Endothelial cell of umbilical vein (primary cell): Measurements from ENCODE around the gene TMEM214. TPM values are rescaled to one million over a fixed set of nuclear protein-coding genes. Genes with fewer than 3 reads are reported as not detected.

Source experiments
- BruUV-seq: library from RNA; stranded (reverse); fragments of 400-500 nt; replicated peaks from 2 replicates; lab custom pipeline; 2021; lab: Mats Ljungman, UMichigan
- CTCF ChIA-PET: fragments of 300-600, 350-600 bp; sonication (Branson Sonifier 250); formaldehyde crosslinking; loops from one replicate; lab custom pipeline; 2021; ENCODE audit warnings: antibody characterized with exemption, inconsistent platforms; lab: Charles Lee
- POLR2A ChIA-PET: fragments of 300-600, 350-600 bp; sonication (Branson Sonifier 250); formaldehyde crosslinking; loops from one replicate; lab custom pipeline; 2021; ENCODE audit warnings: antibody characterized with exemption, inconsistent platforms; lab: Charles Lee
- DNase-seq: peaks from one replicate; pipeline ENCODE4 v3.0.0-alpha.2; 2011; ENCODE audit warnings: low read depth, low spot score
- FAIRE-seq: peaks from 2 replicates; lab custom pipeline; 2011; peaks lifted over from hg19 to GRCh38; lab: Jason Lieb, UNC
- H2AFZ ChIP-seq: 2 replicates; pipeline ENCODE4 v1.6.0; 2012; ENCODE audit warnings: low read depth, low read length, control low read depth, inconsistent platforms
- H3K27ac ChIP-seq: 2 replicates; pipeline ENCODE4 v1.5.1; 2011; ENCODE audit warnings: low read depth, mild to moderate bottlenecking, control low read depth, low read length, moderate library complexity; ENCODE audit not compliant: insufficient read depth
- H3K27me3 ChIP-seq, 2 experiments: 2 replicates each; pipeline versions ENCODE4 v1.6.0 to v1.6.1; 2011; ENCODE audit warnings: low read length in 2 of 2, mixed read lengths in 1 of 2; ENCODE audit not compliant: control insufficient read depth in 2 of 2, insufficient read depth in 2 of 2
- H3K36me3 ChIP-seq, 2 experiments: 2 replicates in 1 of 2; 3 replicates in 1 of 2; pipeline ENCODE4 v1.5.1; 2011; ENCODE audit warnings: low read length in 2 of 2, mild to moderate bottlenecking in 1 of 2, moderate library complexity in 1 of 2; ENCODE audit not compliant: control insufficient read depth in 2 of 2, insufficient read depth in 2 of 2; ENCODE audit errors: extremely low read depth in 1 of 2
- H3K4me1 ChIP-seq: 3 replicates; pipeline ENCODE4 v1.5.1; 2011; ENCODE audit warnings: mild to moderate bottlenecking, low read length; ENCODE audit not compliant: control insufficient read depth, insufficient read depth; ENCODE audit errors: extremely low read depth
- H3K4me2 ChIP-seq: 2 replicates; pipeline ENCODE4 v1.6.1; 2011; ENCODE audit warnings: low read length, control low read depth, mixed read lengths; ENCODE audit not compliant: insufficient read depth
- H3K4me3 ChIP-seq, 3 experiments: fragments of 200-600 bp in 1 of 3; sonication (generic), shearing (Covaris generic) in 1 of 3; replicated peaks in 1 of 3; 2 replicates each; pipeline ENCODE4 v1.5.1; 2011 to 2016; ENCODE audit warnings: control low read depth in 3 of 3, low read length in 3 of 3, mild to moderate bottlenecking in 2 of 3, inconsistent platforms in 1 of 3, low read depth in 1 of 3, moderate library complexity in 1 of 3; ENCODE audit not compliant: insufficient read depth in 1 of 3
- H3K79me2 ChIP-seq: 2 replicates; pipeline ENCODE4 v1.6.0; 2012; ENCODE audit warnings: low read length, inconsistent platforms; ENCODE audit not compliant: control insufficient read depth, insufficient read depth
- H3K9ac ChIP-seq: replicated peaks from 2 replicates; pipeline ENCODE3; 2011; ENCODE audit warnings: low read length, control low read depth; ENCODE audit not compliant: insufficient read depth; ENCODE audit errors: extremely low read depth
- H3K9me1 ChIP-seq: replicated peaks from 3 replicates; pipeline ENCODE4 v1.6.0; 2011; ENCODE audit warnings: mild to moderate bottlenecking, low read length; ENCODE audit not compliant: control insufficient read depth, insufficient read depth; ENCODE audit errors: extremely low read depth
- H3K9me3 ChIP-seq: replicated peaks from 2 replicates; pipeline ENCODE4 v1.5.1; 2012; ENCODE audit warnings: low read length, inconsistent platforms; ENCODE audit not compliant: control insufficient read depth, insufficient read depth
- H4K20me1 ChIP-seq: replicated peaks from 2 replicates; pipeline ENCODE3; 2011; ENCODE audit warnings: mild to moderate bottlenecking, low read length; ENCODE audit not compliant: control insufficient read depth, insufficient read depth; ENCODE audit errors: extremely low read depth
- EZH2 ChIP-seq: IDR thresholded peaks from 2 replicates; pipeline ENCODE4 v1.6.1; 2012; ENCODE audit warnings: borderline replicate concordance, low read depth, mild to moderate bottlenecking, moderate library complexity, low read length, inconsistent platforms; ENCODE audit not compliant: severe bottlenecking
- FOS ChIP-seq: IDR thresholded peaks from 2 replicates; pipeline ENCODE4 v1.6.1; 2011; ENCODE audit warnings: mild to moderate bottlenecking, low read length, moderate library complexity, borderline replicate concordance; ENCODE audit not compliant: insufficient read depth
- GATA2 ChIP-seq: IDR thresholded peaks from 2 replicates; pipeline ENCODE4 v1.7.0; 2011; ENCODE audit warnings: low read depth, mild to moderate bottlenecking, moderate library complexity, mixed read lengths, low read length; ENCODE audit not compliant: insufficient read length, insufficient read depth
- JUN ChIP-seq: IDR thresholded peaks from 2 replicates; pipeline ENCODE4 v1.6.1; 2011; ENCODE audit warnings: borderline replicate concordance, low read depth; ENCODE audit not compliant: insufficient read length, insufficient read depth
- MYC ChIP-seq: IDR thresholded peaks from one replicate; pipeline ENCODE4 v1.6.1; 2011; ENCODE audit warnings: mild to moderate bottlenecking, low read depth, low read length
- POLR2A ChIP-seq: IDR thresholded peaks from 2 replicates; pipeline ENCODE4 v1.6.1; 2012; ENCODE audit warnings: low read depth, mild to moderate bottlenecking, control low read depth, low read length
- POLR2AphosphoS5 ChIP-seq: IDR thresholded peaks from 2 replicates; pipeline ENCODE4 v1.6.1; 2012; ENCODE audit warnings: low read depth, mild to moderate bottlenecking, control low read depth, low read length, moderate library complexity; ENCODE audit not compliant: insufficient read depth
- dilution Hi-C: fragments of 300-500 bp; cut with MboI; formaldehyde crosslinking; loops from one replicate; pipeline ENCODE4 v1.15.0; 2019; ENCODE audit warnings: low sequenced_read_pairs; ENCODE audit not compliant: extremely low pct_ligation_motif_present
- intact Hi-C: fragments of 100-400 bp; cut with micrococcal nuclease; formaldehyde crosslinking; loops from one replicate; pipeline ENCODE4 v1.10.0; 2022
- polyA plus RNA-seq, 4 experiments: library from polyadenylated mRNA; depleted of rRNA in 3 of 4; stranded (reverse) in 3 of 4; unstranded in 1 of 4; fragments of >200 nt; gene quantifications; 2 replicates each; pipeline versions ENCODE4 v1.2.1 to v1.2.3, GENCODE V29; 2011 to 2012; ENCODE audit warnings: missing spikeins in 1 of 4
- total RNA-seq: library from RNA; stranded (reverse); gene quantifications from 2 replicates; pipeline ENCODE4 v1.2.3, GENCODE V29; 2021
- TF ChIP-seq, protein P1 (sequence below), 2 donors: IDR thresholded peaks; 1 replicate in 1 of 2; 2 replicates in 1 of 2; pipeline ENCODE4 v1.5.1; 2011; ENCODE audit warnings: low read length in 2 of 2, mild to moderate bottlenecking in 2 of 2, moderate library complexity in 2 of 2, control low read depth in 1 of 2, inconsistent platforms in 1 of 2, low read depth in 1 of 2; ENCODE audit not compliant: insufficient read depth in 1 of 2; ENCODE audit errors: extremely low read depth in 1 of 2
- TF ChIP-seq, protein P2 (sequence below): IDR thresholded peaks from 2 replicates; pipeline ENCODE4 v1.6.1; 2011; ENCODE audit not compliant: insufficient read depth, insufficient read length

TMEM214 gene
- total and polyA plus RNA-seq, 2 donors (not counting 3 experiments of a cell fraction or from before 2014, with no cell fraction given) = 109 to 163 TPM

DNA sequence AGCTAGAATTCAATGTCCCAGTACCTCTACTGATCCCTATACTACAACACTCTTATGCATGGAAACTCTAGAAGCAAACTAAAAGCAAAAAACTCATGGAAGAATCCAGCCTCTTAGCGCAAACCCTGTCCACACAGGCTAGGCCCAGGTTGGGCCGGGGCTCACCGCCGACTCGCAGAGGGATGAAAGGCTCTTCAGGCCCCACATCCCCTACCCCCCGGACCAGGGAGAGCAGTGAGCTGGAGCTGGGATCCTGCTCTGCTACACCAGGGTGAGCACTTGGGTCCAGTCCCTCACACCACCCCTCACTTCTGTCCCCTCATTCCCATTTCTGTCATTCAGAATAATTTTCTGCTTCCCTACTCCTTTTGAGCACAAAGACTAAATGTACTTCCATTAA lies 36.7 kb downstream of the TMEM214 start:
- Histone ChIP-seq H3K79me2 (peaks cover 34% of the 10 kb centered on the region), H3K9me3 (no peaks in the 10 kb centered on the region), H3K4me2 (peak overlapping the region; percentile 72), H3K36me3 (peaks cover 13 to 28% of the 10 kb centered on the region in 2 experiments), H3K9me1 (no peaks in the 10 kb centered on the region), H3K4me3 (no peak overlapping the region), H2AFZ (no peak overlapping the region), H4K20me1 (no peaks in the 10 kb centered on the region), H3K4me1 (peaks cover 17% of the 10 kb centered on the region), H3K27me3 (no peaks in the 10 kb centered on the region), H3K9ac (no peak overlapping the region), H3K27ac (no peak overlapping the region)
- no TSS peak for BruUV-seq
- CTCF ChIA-PET = no interaction called here
- DNase-seq (no peak), FAIRE-seq (no peak)
- dilution Hi-C loops (no loop called here), intact Hi-C loops (no loop called here)
- POLR2A ChIA-PET = no interaction called here
- TF ChIP-seq FOS (no peak), POLR2AphosphoS5 (no peak), MYC (no peak), EZH2 (no peak), JUN (no peak), POLR2A (no peak), GATA2 (no peak)
- TF ChIP-seq, protein P1, sequence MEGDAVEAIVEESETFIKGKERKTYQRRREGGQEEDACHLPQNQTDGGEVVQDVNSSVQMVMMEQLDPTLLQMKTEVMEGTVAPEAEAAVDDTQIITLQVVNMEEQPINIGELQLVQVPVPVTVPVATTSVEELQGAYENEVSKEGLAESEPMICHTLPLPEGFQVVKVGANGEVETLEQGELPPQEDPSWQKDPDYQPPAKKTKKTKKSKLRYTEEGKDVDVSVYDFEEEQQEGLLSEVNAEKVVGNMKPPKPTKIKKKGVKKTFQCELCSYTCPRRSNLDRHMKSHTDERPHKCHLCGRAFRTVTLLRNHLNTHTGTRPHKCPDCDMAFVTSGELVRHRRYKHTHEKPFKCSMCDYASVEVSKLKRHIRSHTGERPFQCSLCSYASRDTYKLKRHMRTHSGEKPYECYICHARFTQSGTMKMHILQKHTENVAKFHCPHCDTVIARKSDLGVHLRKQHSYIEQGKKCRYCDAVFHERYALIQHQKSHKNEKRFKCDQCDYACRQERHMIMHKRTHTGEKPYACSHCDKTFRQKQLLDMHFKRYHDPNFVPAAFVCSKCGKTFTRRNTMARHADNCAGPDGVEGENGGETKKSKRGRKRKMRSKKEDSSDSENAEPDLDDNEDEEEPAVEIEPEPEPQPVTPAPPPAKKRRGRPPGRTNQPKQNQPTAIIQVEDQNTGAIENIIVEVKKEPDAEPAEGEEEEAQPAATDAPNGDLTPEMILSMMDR (IDR thresholded peaks at IDR 0.05; ENCODE audit: extremely low read depth in 1 of 2, insufficient read depth in 1 of 2, low read depth in 1 of 2, low read length in 2 of 2) = no peak
- TF ChIP-seq, protein P2, sequence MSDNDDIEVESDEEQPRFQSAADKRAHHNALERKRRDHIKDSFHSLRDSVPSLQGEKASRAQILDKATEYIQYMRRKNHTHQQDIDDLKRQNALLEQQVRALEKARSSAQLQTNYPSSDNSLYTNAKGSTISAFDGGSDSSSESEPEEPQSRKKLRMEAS = no peak
